Stimulated activated memory B cell treated with anti-CD40 and anti-IgM and Interleukin-4, amounts not matched to agents 10 μg/mL and 1 μg/mL and 100 μg/mL, for 72 hours (primary cell): ENCODE data around the gene ATE1.
"Not testable (repeated sequence)": the region's sequence is repeated elsewhere in the genome, so short reads cannot be mapped to it uniquely, and the experiment has no call there.

Experiments used
- ATAC-seq: fragments of 150-1000 bp; cut with Tn5 transposase; 2 replicates; pipeline ENCODE4 v1.10.0; 2021
- H3K27ac Mint-ChIP-seq: one replicate; pipeline ENCODE4 v1.8.0; 2022; ENCODE audit warnings: mild to moderate bottlenecking, mixed read lengths
- H3K27me3 Mint-ChIP-seq: one replicate; pipeline ENCODE4 v1.8.0; 2022; ENCODE audit warnings: mixed read lengths
- H3K36me3 Mint-ChIP-seq: one replicate; pipeline ENCODE4 v1.8.0; 2022; ENCODE audit warnings: mixed read lengths
- H3K4me1 Mint-ChIP-seq: one replicate; pipeline ENCODE4 v1.8.0; 2022; ENCODE audit warnings: mixed read lengths
- H3K4me3 Mint-ChIP-seq: one replicate; pipeline ENCODE4 v1.8.0; 2022; ENCODE audit warnings: mild to moderate bottlenecking, moderate library complexity, mixed read lengths
- H3K9me3 Mint-ChIP-seq: one replicate; pipeline ENCODE4 v1.8.0; 2022; ENCODE audit warnings: mixed read lengths

The ATE1 gene

GRCh38 chr10:121947343-121948330 is 19.8 kb upstream of the ATE1 start:
- Mint-ChIP-seq H3K36me3 (peaks cover 17% of the 10 kb centered on the region), H3K9me3 (no peaks in the 10 kb centered on the region), H3K27me3 (no peaks in the 10 kb centered on the region)

GRCh38 chr10:121942749-121943416 is 15.1 kb upstream of the ATE1 start:
- no peak for ATAC-seq
- no peaks in the 10 kb centered on the region for H3K36me3 Mint-ChIP-seq
- H3K27me3 Mint-ChIP-seq = peaks cover 5% of the 10 kb centered on the region
- H3K27ac Mint-ChIP-seq = no peak overlapping the region
- no peaks in the 10 kb centered on the region for H3K9me3 Mint-ChIP-seq
- no peak overlapping the region for H3K4me3 Mint-ChIP-seq
- H3K4me1 Mint-ChIP-seq = no peaks in the 10 kb centered on the region

More at GRCh38 chr10:121947343-121948330, 19.8 kb upstream of the ATE1 start:
- Mint-ChIP-seq H3K4me3 (no peak overlapping the region), H3K4me1 (no peaks in the 10 kb centered on the region), H3K27ac (no peak overlapping the region)
- no peak for ATAC-seq

GRCh38 chr10:121941532-121941931 is 13.7 kb upstream of the ATE1 start:
- Mint-ChIP-seq H3K27me3 (peaks cover 14% of the 10 kb centered on the region), H3K36me3 (no peaks in the 10 kb centered on the region), H3K27ac (no peak overlapping the region), H3K9me3 (no peaks in the 10 kb centered on the region), H3K4me1 (no peaks in the 10 kb centered on the region), H3K4me3 (no peak overlapping the region)
- ATAC-seq = no peak

GRCh38 chr10:121936295-121936694 is 8.5 kb upstream of the ATE1 start:
- ATAC-seq = no peak
- Mint-ChIP-seq H3K4me1 (no peaks in the 10 kb centered on the region), H3K27ac (no peak overlapping the region), H3K4me3 (no peak overlapping the region), H3K36me3 (no peaks in the 10 kb centered on the region), H3K27me3 (peaks cover 30% of the 10 kb centered on the region), H3K9me3 (no peaks in the 10 kb centered on the region)

GRCh38 chr10:121935702-121936101 is 7.9 kb upstream of the ATE1 start:
- H3K27ac Mint-ChIP-seq = no peak overlapping the region
- ATAC-seq = no peak
- no peaks in the 10 kb centered on the region for H3K9me3 Mint-ChIP-seq
- H3K4me3 Mint-ChIP-seq = no peak overlapping the region
- no peaks in the 10 kb centered on the region for H3K4me1 Mint-ChIP-seq
- peaks cover 30% of the 10 kb centered on the region for H3K27me3 Mint-ChIP-seq
- no peaks in the 10 kb centered on the region for H3K36me3 Mint-ChIP-seq

GRCh38 chr10:121930268-121931085 is 2.6 kb upstream of the ATE1 start:
- Mint-ChIP-seq H3K4me1 (peaks cover 19% of the 10 kb centered on the region), H3K27me3 (peaks cover 16% of the 10 kb centered on the region)

GRCh38 chr10:121929585-121930267 is 1.9 kb upstream of the ATE1 start:
- H3K4me3 Mint-ChIP-seq, H3K36me3 Mint-ChIP-seq, H3K9me3 Mint-ChIP-seq, H3K27ac Mint-ChIP-seq, ATAC-seq: not testable (repeated sequence)
- H3K27me3 Mint-ChIP-seq = peaks cover 12% of the 10 kb centered on the region
- peaks cover 25% of the 10 kb centered on the region for H3K4me1 Mint-ChIP-seq

More at GRCh38 chr10:121930268-121931085, 2.6 kb upstream of the ATE1 start:
- not testable (repeated sequence) for H3K9me3 Mint-ChIP-seq, H3K27ac Mint-ChIP-seq, ATAC-seq, H3K36me3 Mint-ChIP-seq, H3K4me3 Mint-ChIP-seq

GRCh38 chr10:121928528-121928884 is 675 bp upstream of the ATE1 start:
- no peaks in the 10 kb centered on the region for H3K36me3 Mint-ChIP-seq
- no peak for ATAC-seq

GRCh38 chr10:121927318-121927840 is 452 bp downstream of the ATE1 start:
- Mint-ChIP-seq H3K9me3 (no peaks in the 10 kb centered on the region), H3K27ac (peak overlapping the region; percentile 85), H3K27me3 (no peaks in the 10 kb centered on the region), H3K36me3 (peaks cover 9% of the 10 kb centered on the region), H3K4me3 (peak overlapping the region; percentile 81), H3K4me1 (peaks cover 25% of the 10 kb centered on the region)
- ATAC-seq = peak; percentile 67

More at GRCh38 chr10:121928528-121928884, 675 bp upstream of the ATE1 start:
- H3K4me3 Mint-ChIP-seq = peak overlapping the region; percentile 81
- no peaks in the 10 kb centered on the region for H3K9me3 Mint-ChIP-seq
- H3K27me3 Mint-ChIP-seq = no peaks in the 10 kb centered on the region
- peaks cover 25% of the 10 kb centered on the region for H3K4me1 Mint-ChIP-seq
- H3K27ac Mint-ChIP-seq = peak overlapping the region; percentile 85

- ATAC-seq = no peak
- peak overlapping the region; percentile 81 for H3K4me3 Mint-ChIP-seq
- peaks cover 25% of the 10 kb centered on the region for H3K4me1 Mint-ChIP-seq
- H3K36me3 Mint-ChIP-seq = peaks cover 11% of the 10 kb centered on the region
- no peaks in the 10 kb centered on the region for H3K9me3 Mint-ChIP-seq
- peak overlapping the region; percentile 85 for H3K27ac Mint-ChIP-seq
- no peaks in the 10 kb centered on the region for H3K27me3 Mint-ChIP-seq
Observed at GRCh38 chr10:121926671-121927317, 1.0 kb downstream of the ATE1 start.

- no peak for ATAC-seq
- Mint-ChIP-seq H3K9me3 (no peaks in the 10 kb centered on the region), H3K36me3 (peaks cover 11% of the 10 kb centered on the region), H3K27ac (no peak overlapping the region), H3K4me3 (no peak overlapping the region), H3K27me3 (no peaks in the 10 kb centered on the region), H3K4me1 (peaks cover 25% of the 10 kb centered on the region)
Observed at GRCh38 chr10:121926157-121926556, 1.7 kb downstream of the ATE1 start.

- Mint-ChIP-seq H3K4me3 (no peak overlapping the region), H3K36me3 (peaks cover 23% of the 10 kb centered on the region), H3K9me3 (no peaks in the 10 kb centered on the region), H3K27me3 (no peaks in the 10 kb centered on the region), H3K27ac (no peak overlapping the region), H3K4me1 (peaks cover 7% of the 10 kb centered on the region)
- ATAC-seq = no peak
Observed at GRCh38 chr10:121921238-121921931, 6.4 kb downstream of the ATE1 start.

GRCh38 chr10:121919666-121920065 is 8.2 kb downstream of the ATE1 start:
- Mint-ChIP-seq H3K4me3 (no peak overlapping the region), H3K27ac (no peak overlapping the region), H3K4me1 (peaks cover 6% of the 10 kb centered on the region), H3K9me3 (no peaks in the 10 kb centered on the region), H3K36me3 (peaks cover 37% of the 10 kb centered on the region), H3K27me3 (no peaks in the 10 kb centered on the region)
- ATAC-seq = no peak
